Measurements from ENCODE around the gene RAD51B.

GRCh38 chr14:67908052-67908754 lies 88.6 kb downstream of the RAD51B start:
- TF ChIP-seq, protein P1, sequence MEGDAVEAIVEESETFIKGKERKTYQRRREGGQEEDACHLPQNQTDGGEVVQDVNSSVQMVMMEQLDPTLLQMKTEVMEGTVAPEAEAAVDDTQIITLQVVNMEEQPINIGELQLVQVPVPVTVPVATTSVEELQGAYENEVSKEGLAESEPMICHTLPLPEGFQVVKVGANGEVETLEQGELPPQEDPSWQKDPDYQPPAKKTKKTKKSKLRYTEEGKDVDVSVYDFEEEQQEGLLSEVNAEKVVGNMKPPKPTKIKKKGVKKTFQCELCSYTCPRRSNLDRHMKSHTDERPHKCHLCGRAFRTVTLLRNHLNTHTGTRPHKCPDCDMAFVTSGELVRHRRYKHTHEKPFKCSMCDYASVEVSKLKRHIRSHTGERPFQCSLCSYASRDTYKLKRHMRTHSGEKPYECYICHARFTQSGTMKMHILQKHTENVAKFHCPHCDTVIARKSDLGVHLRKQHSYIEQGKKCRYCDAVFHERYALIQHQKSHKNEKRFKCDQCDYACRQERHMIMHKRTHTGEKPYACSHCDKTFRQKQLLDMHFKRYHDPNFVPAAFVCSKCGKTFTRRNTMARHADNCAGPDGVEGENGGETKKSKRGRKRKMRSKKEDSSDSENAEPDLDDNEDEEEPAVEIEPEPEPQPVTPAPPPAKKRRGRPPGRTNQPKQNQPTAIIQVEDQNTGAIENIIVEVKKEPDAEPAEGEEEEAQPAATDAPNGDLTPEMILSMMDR (IDR thresholded peaks at IDR 0.05), result no peak
- TF ChIP-seq POLR2A (IDR thresholded peaks at IDR 0.05) (no peak), POLR2AphosphoS5 (IDR thresholded peaks at IDR 0.05) (no peak)
